MM.1S (cell line): ENCODE measurements around the gene SYNJ1.
"Not testable (repeated sequence)": the region's sequence is repeated elsewhere in the genome, so short reads cannot be mapped to it uniquely, and the experiment has no call there.

ENCODE experiments used
- DNase-seq: peaks from one replicate; pipeline ENCODE4 v3.0.0-alpha.2; 2015
- H2AFZ ChIP-seq: fragments of 300-600 bp; sonication (generic); 2 replicates; pipeline ENCODE4 v1.6.0; 2016; ENCODE audit warnings: antibody characterized with exemption, low read length
- H3F3A ChIP-seq: fragments of 300-600 bp; sonication (generic); 2 replicates; pipeline ENCODE4 v1.6.1; 2016; ENCODE audit warnings: mild to moderate bottlenecking, antibody characterized with exemption, low read length, moderate library complexity, mixed read lengths; ENCODE audit not compliant: insufficient read depth
- H3K27ac ChIP-seq: fragments of 300-600 bp; sonication (generic); 2 replicates; pipeline ENCODE4 v1.5.1; 2016; ENCODE audit warnings: mild to moderate bottlenecking, low read length
- H3K27me3 ChIP-seq: fragments of 300-600 bp; sonication (generic); replicated peaks from 2 replicates; pipeline ENCODE4 v1.6.0; 2016; ENCODE audit warnings: low read length; ENCODE audit not compliant: insufficient read depth
- H3K36me3 ChIP-seq: fragments of 300-600 bp; sonication (generic); replicated peaks from 2 replicates; pipeline ENCODE4 v1.6.1; 2016; ENCODE audit warnings: mild to moderate bottlenecking, low read length, mixed read lengths; ENCODE audit not compliant: insufficient read depth
- H3K4me1 ChIP-seq: fragments of 300-600 bp; sonication (generic); 2 replicates; pipeline ENCODE4 v1.6.1; 2016; ENCODE audit warnings: low read length, mixed read lengths
- H3K4me2 ChIP-seq: fragments of 300-600 bp; sonication (generic); 2 replicates; pipeline ENCODE4 v1.6.0; 2016; ENCODE audit warnings: low read depth, low read length
- H3K4me3 ChIP-seq: fragments of 300-600 bp; sonication (generic); 2 replicates; pipeline ENCODE4 v1.5.1; 2016; ENCODE audit warnings: low read length, mixed read lengths
- H3K79me2 ChIP-seq: fragments of 300-600 bp; sonication (generic); 2 replicates; pipeline ENCODE4 v1.6.1; 2016; ENCODE audit warnings: mixed run types, low read length, mixed read lengths
- H3K9ac ChIP-seq: fragments of 300-600 bp; sonication (generic); 2 replicates; pipeline ENCODE4 v1.6.1; 2016; ENCODE audit warnings: low read length, mixed read lengths
- H3K9me2 ChIP-seq: fragments of 300-600 bp; sonication (generic); replicated peaks from 2 replicates; pipeline ENCODE4 v1.6.1; 2016; ENCODE audit warnings: mild to moderate bottlenecking, low read length, mixed read lengths; ENCODE audit not compliant: insufficient read depth
- H3K9me3 ChIP-seq: fragments of 300-600 bp; sonication (generic); replicated peaks from 2 replicates; pipeline ENCODE4 v1.6.1; 2016; ENCODE audit warnings: mild to moderate bottlenecking, low read length, mixed read lengths; ENCODE audit not compliant: insufficient read depth
- H4K20me1 ChIP-seq: fragments of 300-600 bp; sonication (generic); 2 replicates; pipeline ENCODE4 v1.6.1; 2016; ENCODE audit warnings: mild to moderate bottlenecking, low read length, moderate library complexity, mixed read lengths; ENCODE audit not compliant: insufficient read depth
- EZH2 ChIP-seq: fragments of 300-600 bp; sonication (generic); optimal IDR thresholded peaks from 2 replicates; pipeline ENCODE3; 2017; ENCODE audit warnings: low read depth, mild to moderate bottlenecking, antibody characterized with exemption, low read length, mixed read lengths
- EZH2phosphoT487 ChIP-seq: fragments of 300-600 bp; sonication (generic); IDR thresholded peaks from 2 replicates; pipeline ENCODE4 v1.6.1; 2018; ENCODE audit warnings: antibody characterized with exemption, low read length
- TF ChIP-seq, protein P1 (sequence below): fragments of 300-600 bp; sonication (generic); IDR thresholded peaks from 2 replicates; pipeline ENCODE4 v1.5.1; 2016; ENCODE audit warnings: antibody characterized with exemption, low read length, mixed read lengths

Gene SYNJ1

DNA sequence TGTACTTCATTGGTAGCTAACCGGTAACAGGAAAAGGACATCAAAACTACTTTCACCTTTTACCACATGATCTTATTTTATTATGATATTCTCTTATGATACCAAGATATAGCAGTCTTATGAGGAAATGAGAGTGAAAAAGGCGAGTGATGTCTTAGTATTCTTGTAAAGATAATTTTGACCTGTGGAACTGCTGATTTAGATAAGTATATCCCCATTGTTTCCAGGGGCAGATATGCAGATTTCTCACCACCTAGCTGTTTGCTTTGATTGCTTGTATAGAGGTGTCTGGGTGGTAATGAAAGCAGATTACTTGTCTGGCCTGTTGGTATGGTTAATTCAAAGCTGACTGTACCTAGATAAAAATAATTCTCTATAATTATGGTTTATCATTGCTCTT is 53.1 kb downstream of the SYNJ1 start:
- Histone ChIP-seq H3K4me1 (no peaks in the 10 kb centered on the region), H3K27me3 (no peaks in the 10 kb centered on the region), H2AFZ (no peak overlapping the region)

DNA sequence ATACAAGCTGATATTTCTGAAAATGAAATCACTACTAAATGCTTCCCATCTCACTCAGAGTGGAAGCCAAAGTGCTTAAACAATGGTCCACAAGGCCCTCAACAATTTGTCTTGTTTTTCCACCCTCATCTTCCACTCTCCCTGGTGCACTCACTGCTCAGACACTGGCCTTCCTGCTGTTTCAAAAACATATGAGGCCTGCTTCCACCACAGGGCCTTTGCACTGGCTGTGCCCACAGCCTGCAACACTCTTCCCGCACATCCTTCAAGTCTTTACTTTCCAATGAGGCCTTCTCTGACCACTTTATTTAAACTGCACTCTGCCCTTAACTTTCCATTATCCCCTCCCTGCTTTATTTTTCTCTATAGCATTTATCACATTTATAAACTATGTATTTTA is 53.8 kb downstream of the SYNJ1 start:
- H3K9me2 ChIP-seq: no peaks in the 10 kb centered on the region
- no peak overlapping the region for H3K4me3 ChIP-seq
- no peaks in the 10 kb centered on the region for H3K27me3 ChIP-seq
- TF ChIP-seq EZH2 (no peak), EZH2phosphoT487 (no peak)
- TF ChIP-seq, protein P1, sequence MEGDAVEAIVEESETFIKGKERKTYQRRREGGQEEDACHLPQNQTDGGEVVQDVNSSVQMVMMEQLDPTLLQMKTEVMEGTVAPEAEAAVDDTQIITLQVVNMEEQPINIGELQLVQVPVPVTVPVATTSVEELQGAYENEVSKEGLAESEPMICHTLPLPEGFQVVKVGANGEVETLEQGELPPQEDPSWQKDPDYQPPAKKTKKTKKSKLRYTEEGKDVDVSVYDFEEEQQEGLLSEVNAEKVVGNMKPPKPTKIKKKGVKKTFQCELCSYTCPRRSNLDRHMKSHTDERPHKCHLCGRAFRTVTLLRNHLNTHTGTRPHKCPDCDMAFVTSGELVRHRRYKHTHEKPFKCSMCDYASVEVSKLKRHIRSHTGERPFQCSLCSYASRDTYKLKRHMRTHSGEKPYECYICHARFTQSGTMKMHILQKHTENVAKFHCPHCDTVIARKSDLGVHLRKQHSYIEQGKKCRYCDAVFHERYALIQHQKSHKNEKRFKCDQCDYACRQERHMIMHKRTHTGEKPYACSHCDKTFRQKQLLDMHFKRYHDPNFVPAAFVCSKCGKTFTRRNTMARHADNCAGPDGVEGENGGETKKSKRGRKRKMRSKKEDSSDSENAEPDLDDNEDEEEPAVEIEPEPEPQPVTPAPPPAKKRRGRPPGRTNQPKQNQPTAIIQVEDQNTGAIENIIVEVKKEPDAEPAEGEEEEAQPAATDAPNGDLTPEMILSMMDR: no peak
- H3F3A ChIP-seq: no peaks in the 10 kb centered on the region
- H3K4me1 ChIP-seq: no peaks in the 10 kb centered on the region
- H3K27ac ChIP-seq: no peak overlapping the region
- H3K9me3 ChIP-seq: no peaks in the 10 kb centered on the region
- DNase-seq: no peak
- H3K79me2 ChIP-seq: no peaks in the 10 kb centered on the region
- no peak overlapping the region for H3K4me2 ChIP-seq
- H3K36me3 ChIP-seq: peaks cover 3% of the 10 kb centered on the region; the same call in 1 of the 2 replicates
- no peak overlapping the region for H3K9ac ChIP-seq
- no peaks in the 10 kb centered on the region for H4K20me1 ChIP-seq
- no peak overlapping the region for H2AFZ ChIP-seq

More for the DNA sequence above, 53.1 kb downstream of the SYNJ1 start:
- Histone ChIP-seq H3K4me2 (no peak overlapping the region), H3K27ac (no peak overlapping the region), H3F3A (no peaks in the 10 kb centered on the region), H3K9me2 (no peaks in the 10 kb centered on the region), H3K9me3 (no peaks in the 10 kb centered on the region), H3K9ac (no peak overlapping the region), H3K4me3 (no peak overlapping the region), H3K36me3 (peaks cover 3% of the 10 kb centered on the region; the same call in 1 of the 2 replicates), H4K20me1 (no peaks in the 10 kb centered on the region), H3K79me2 (no peaks in the 10 kb centered on the region)
- TF ChIP-seq, protein P1: no peak
- no peak for TF ChIP-seq EZH2phosphoT487
- no peak for TF ChIP-seq EZH2
- peak; percentile 29 for DNase-seq

DNA sequence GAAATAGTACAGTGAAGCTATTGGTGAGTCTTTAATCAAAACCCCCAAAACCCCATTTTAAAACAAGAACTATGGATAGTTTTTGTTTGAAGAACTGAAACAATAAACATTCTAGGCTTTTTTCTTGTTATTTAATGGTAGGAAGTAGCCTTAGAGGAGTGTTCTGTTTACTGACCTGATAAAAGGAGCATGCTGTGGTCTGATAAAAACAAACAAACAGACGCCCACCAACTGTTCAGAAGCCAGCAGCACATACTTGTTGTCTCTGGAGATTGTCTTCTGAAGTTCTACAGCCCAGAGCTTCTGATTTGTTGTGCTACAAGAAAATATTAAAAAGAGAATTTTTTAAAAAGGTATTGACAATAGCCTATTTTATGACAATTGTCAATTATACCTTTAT is 61.6 kb downstream of the SYNJ1 start:
- no peaks in the 10 kb centered on the region for H3K4me1 ChIP-seq
- no peaks in the 10 kb centered on the region for H4K20me1 ChIP-seq
- no peaks in the 10 kb centered on the region for H3K79me2 ChIP-seq
- H3K4me3 ChIP-seq: no peak overlapping the region
- H3K36me3 ChIP-seq: peaks cover 7% of the 10 kb centered on the region; the same call in 1 of the 2 replicates
- H3K4me2 ChIP-seq: no peak overlapping the region
- no peaks in the 10 kb centered on the region for H3K9me2 ChIP-seq
- TF ChIP-seq, protein P1: no peak
- no peak for TF ChIP-seq EZH2
- no peak for TF ChIP-seq EZH2phosphoT487
- no peak overlapping the region for H3K9ac ChIP-seq
- no peaks in the 10 kb centered on the region for H3K9me3 ChIP-seq
- no peak for DNase-seq
- H2AFZ ChIP-seq: no peak overlapping the region
- no peak overlapping the region for H3K27ac ChIP-seq
- no peaks in the 10 kb centered on the region for H3K27me3 ChIP-seq
- H3F3A ChIP-seq: no peaks in the 10 kb centered on the region

DNA sequence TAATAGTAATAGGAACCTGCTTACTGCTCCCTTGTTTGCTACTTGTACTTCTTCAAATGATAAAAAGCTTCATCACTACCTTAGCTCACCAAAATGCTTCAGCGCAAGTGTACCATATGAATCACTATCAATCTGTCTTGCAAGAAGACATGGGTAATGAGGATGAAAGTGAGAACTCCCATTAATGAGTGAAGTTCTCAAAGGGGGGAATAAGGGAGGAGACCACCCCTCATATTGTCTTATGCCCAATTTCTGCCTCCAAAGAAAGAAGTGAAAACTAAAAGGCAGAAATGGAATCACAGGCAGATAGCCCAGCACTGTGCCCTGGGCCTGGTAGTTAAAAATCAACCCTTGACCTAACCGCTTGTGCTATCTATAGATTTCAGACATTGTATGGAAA is 63.7 kb downstream of the SYNJ1 start:
- not testable (repeated sequence) for H3K36me3 ChIP-seq, H4K20me1 ChIP-seq, H3K4me2 ChIP-seq, DNase-seq, H3K4me1 ChIP-seq, H3K27me3 ChIP-seq, H3K9me3 ChIP-seq, H3K9ac ChIP-seq, H3K9me2 ChIP-seq, H3K27ac ChIP-seq, H3K4me3 ChIP-seq, H3F3A ChIP-seq, H3K79me2 ChIP-seq, H2AFZ ChIP-seq

DNA sequence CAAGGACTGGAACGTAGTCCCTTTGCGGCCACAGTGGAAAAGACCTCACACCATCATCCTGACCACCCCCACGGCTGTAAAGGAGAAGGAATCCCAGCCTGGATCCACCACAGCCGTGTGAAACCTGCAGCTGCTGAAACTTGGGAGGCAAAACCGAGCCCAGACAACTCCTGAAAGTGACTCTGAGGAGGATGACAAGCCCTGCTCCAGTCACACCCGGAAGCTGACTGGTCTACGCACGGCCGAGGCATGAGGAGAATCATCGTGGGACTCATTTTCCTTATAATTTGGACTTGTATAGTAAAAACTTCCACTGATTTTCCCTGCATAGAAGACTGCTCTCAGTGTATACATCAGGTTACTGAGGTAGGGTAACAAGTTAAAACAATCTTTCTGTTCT is 65.8 kb downstream of the SYNJ1 start:
- not testable (repeated sequence) for H3K4me1 ChIP-seq, H3F3A ChIP-seq, DNase-seq, H3K27me3 ChIP-seq, H3K4me2 ChIP-seq, H3K9ac ChIP-seq, H3K79me2 ChIP-seq, H4K20me1 ChIP-seq, H3K27ac ChIP-seq, H2AFZ ChIP-seq, H3K36me3 ChIP-seq, H3K9me3 ChIP-seq, H3K9me2 ChIP-seq, H3K4me3 ChIP-seq
